Keratinocyte (primary cell): ENCODE data around the gene CGRRF1.

Experiments
- CTCF ChIP-seq, 3 experiments: IDR thresholded peaks in 1 of 3; conservative IDR thresholded peaks in 1 of 3; optimal IDR thresholded peaks in 1 of 3; 2 replicates in 2 of 3; 3 replicates in 1 of 3; pipeline versions ENCODE3 to v1.5.1; 2011; ENCODE audit warnings: low read length in 3 of 3, mild to moderate bottlenecking in 3 of 3, moderate library complexity in 2 of 3, control low read depth in 1 of 3, inconsistent platforms in 1 of 3; ENCODE audit not compliant: insufficient read depth in 2 of 3; ENCODE audit errors: extremely low read depth in 1 of 3
- EZH2 ChIP-seq: IDR thresholded peaks from one replicate; pipeline ENCODE4 v1.6.1; 2012; ENCODE audit warnings: inconsistent platforms, mild to moderate bottlenecking, low read length, moderate library complexity

- peak in 1 of 3 experiments; percentile 16 for TF ChIP-seq CTCF (optimal IDR thresholded peaks at IDR 0.05 in 1 of 3, IDR thresholded peaks at IDR 0.05 in 1 of 3, conservative IDR thresholded peaks at IDR 0.05 in 1 of 3; ENCODE audit: extremely low read depth in 1 of 3, insufficient read depth in 2 of 3, low read length in 3 of 3)
- no peak for TF ChIP-seq EZH2
Observed at GRCh38 chr14:54493293-54493692, 16.4 kb upstream of the CGRRF1 start.
